Suprapubic skin (tissue), 4 donors: Measurements from ENCODE around the gene TXNDC11. TPM values are rescaled to one million over a fixed set of nuclear protein-coding genes. Genes with fewer than 3 reads are reported as not detected.

ENCODE experiments used
- DNase-seq, 2 donors: peaks; one replicate each; pipeline ENCODE4 v3.0.0-alpha.2; 2019; ENCODE audit warnings: low spot score in 2 of 2
- H3K27ac ChIP-seq: fragments of 200-600 bp; sonication (generic); one replicate; pipeline ENCODE4 v1.5.1; 2019
- H3K27me3 ChIP-seq: fragments of 200-600 bp; sonication (generic); one replicate; pipeline ENCODE4 v1.5.1; 2019
- H3K36me3 ChIP-seq: fragments of 200-600 bp; sonication (generic); one replicate; pipeline ENCODE4 v1.5.1; 2019
- H3K4me1 ChIP-seq: fragments of 200-600 bp; sonication (generic); one replicate; pipeline ENCODE4 v1.5.1; 2019
- H3K4me3 ChIP-seq: fragments of 200-600 bp; sonication (generic); one replicate; pipeline ENCODE4 v1.5.1; 2019; ENCODE audit warnings: mild to moderate bottlenecking
- H3K9me3 ChIP-seq: fragments of 200-600 bp; sonication (generic); one replicate; pipeline ENCODE4 v1.5.1; 2019
- CTCF ChIP-seq, 2 donors: fragments of 200-600 bp in 1 of 2; fragments of 450-650 bp in 1 of 2; sonication (generic) in 1 of 2; IDR thresholded peaks; one replicate each; pipeline ENCODE4 v1.5.1; 2016 to 2019; ENCODE audit warnings: antibody characterized with exemption in 2 of 2, mild to moderate bottlenecking in 1 of 2, moderate library complexity in 1 of 2
- EP300 ChIP-seq: sonication (generic); formaldehyde crosslinking; IDR thresholded peaks from one replicate; pipeline ENCODE4 v1.6.1; 2017; ENCODE audit warnings: antibody characterized with exemption
- POLR2A ChIP-seq, 2 donors: fragments of 450-650 bp; IDR thresholded peaks; one replicate each; pipeline ENCODE4 v1.6.1; 2017; ENCODE audit warnings: antibody characterized with exemption in 2 of 2, mild to moderate bottlenecking in 2 of 2, moderate library complexity in 2 of 2
- POLR2AphosphoS5 ChIP-seq, 3 donors: sonication (generic); formaldehyde crosslinking; IDR thresholded peaks; one replicate each; pipeline ENCODE4 v1.6.1; 2017; ENCODE audit warnings: antibody characterized with exemption in 3 of 3
- WGBS: methylation state at CpG from one replicate; pipeline ENCODE4 v1.1.5; 2018; 5-methylcytosine and 5-hydroxymethylcytosine counted together
- total RNA-seq, 4 donors: library from RNA; depleted of rRNA; stranded (reverse); fragments of >200 nt; gene quantifications; one replicate each; pipeline ENCODE4 v1.1.0, GENCODE V29; 2016

Gene TXNDC11
- total RNA-seq, 4 donors from 2014 or later = 31.0 to 42.2 (median 35.1) TPM

DNA sequence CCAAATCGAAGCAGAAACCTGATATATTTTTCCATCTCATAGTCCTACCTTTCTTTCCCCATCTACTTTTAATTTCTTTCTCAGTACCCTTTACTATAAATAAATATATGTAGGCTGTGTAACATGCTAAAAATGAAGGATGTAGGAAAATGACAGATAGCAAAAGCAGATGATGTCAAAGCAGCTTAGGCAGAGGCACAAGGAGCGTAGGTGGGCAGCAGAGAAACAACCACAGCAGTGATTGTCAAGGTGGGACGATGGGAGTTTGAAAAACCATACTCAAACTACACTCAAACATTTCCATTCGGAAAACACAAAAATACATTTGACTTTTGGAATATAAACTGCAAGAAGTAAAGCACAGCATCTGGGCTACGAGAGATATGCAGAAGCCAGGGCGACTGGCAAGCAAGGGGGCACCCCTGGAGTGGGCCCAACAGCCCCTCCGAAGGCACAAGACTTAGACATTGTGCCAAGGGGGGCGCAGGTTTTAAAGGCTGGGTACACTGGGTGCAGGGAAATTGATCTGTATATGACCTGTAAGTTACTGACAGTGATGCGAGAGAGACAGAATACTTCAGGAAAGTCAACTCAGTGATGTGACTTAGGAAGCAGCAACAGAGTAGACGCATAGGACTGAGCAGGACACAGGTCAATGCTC lies 43.3 kb downstream of the TXNDC11 start:
- H3K27ac ChIP-seq = no peak overlapping the region
- no peaks in the 10 kb centered on the region for H3K9me3 ChIP-seq
- no peak for TF ChIP-seq CTCF (IDR thresholded peaks at IDR 0.05)
- TF ChIP-seq POLR2AphosphoS5 (IDR thresholded peaks at IDR 0.05) = no peak
- no peak for TF ChIP-seq EP300
- TF ChIP-seq POLR2A (IDR thresholded peaks at IDR 0.05) = no peak
- peaks cover 61% of the 10 kb centered on the region for H3K36me3 ChIP-seq
- H3K27me3 ChIP-seq = no peaks in the 10 kb centered on the region
- no peak for DNase-seq
- peaks cover 5% of the 10 kb centered on the region for H3K4me1 ChIP-seq
- no peak overlapping the region for H3K4me3 ChIP-seq
- WGBS = 93% methylated on average over 10 of the region's 10 CpGs

- no peak for DNase-seq
- TF ChIP-seq EP300 (no peak), POLR2A (IDR thresholded peaks at IDR 0.05) (no peak), CTCF (IDR thresholded peaks at IDR 0.05) (no peak), POLR2AphosphoS5 (IDR thresholded peaks at IDR 0.05) (no peak)
- Histone ChIP-seq H3K4me3 (no peak overlapping the region), H3K9me3 (no peaks in the 10 kb centered on the region), H3K27me3 (no peaks in the 10 kb centered on the region), H3K4me1 (peaks cover 5% of the 10 kb centered on the region), H3K36me3 (peaks cover 57% of the 10 kb centered on the region), H3K27ac (no peak overlapping the region)
- WGBS = 60% methylated on average over 7 of the region's 7 CpGs
These were observed 44.4 kb downstream of the TXNDC11 start for GRCh38 chr16:11698271-11698689.

- Histone ChIP-seq H3K9me3 (no peaks in the 10 kb centered on the region), H3K36me3 (peaks cover 56% of the 10 kb centered on the region), H3K4me3 (no peak overlapping the region), H3K4me1 (peaks cover 5% of the 10 kb centered on the region), H3K27ac (no peak overlapping the region), H3K27me3 (no peaks in the 10 kb centered on the region)
- DNase-seq = no peak
- no peak for TF ChIP-seq POLR2A (IDR thresholded peaks at IDR 0.05)
- no peak for TF ChIP-seq CTCF (IDR thresholded peaks at IDR 0.05)
- no peak for TF ChIP-seq POLR2AphosphoS5 (IDR thresholded peaks at IDR 0.05)
- TF ChIP-seq EP300 = no peak
- WGBS = 86% methylated on average over 10 of the region's 12 CpGs
These were observed 45.3 kb downstream of the TXNDC11 start for GRCh38 chr16:11697319-11697718.

GRCh38 chr16:11696266-11697012 lies 46.2 kb downstream of the TXNDC11 start:
- Histone ChIP-seq H3K9me3 (no peaks in the 10 kb centered on the region), H3K4me1 (peaks cover 5% of the 10 kb centered on the region), H3K27ac (no peak overlapping the region), H3K27me3 (no peaks in the 10 kb centered on the region), H3K36me3 (peaks cover 65% of the 10 kb centered on the region), H3K4me3 (no peak overlapping the region)
- no peak for TF ChIP-seq EP300
- no peak for TF ChIP-seq POLR2A (IDR thresholded peaks at IDR 0.05)
- no peak for TF ChIP-seq POLR2AphosphoS5 (IDR thresholded peaks at IDR 0.05)
- TF ChIP-seq CTCF (IDR thresholded peaks at IDR 0.05) = no peak
- DNase-seq = no peak
- WGBS = 89% methylated on average over 12 of the region's 12 CpGs

DNA sequence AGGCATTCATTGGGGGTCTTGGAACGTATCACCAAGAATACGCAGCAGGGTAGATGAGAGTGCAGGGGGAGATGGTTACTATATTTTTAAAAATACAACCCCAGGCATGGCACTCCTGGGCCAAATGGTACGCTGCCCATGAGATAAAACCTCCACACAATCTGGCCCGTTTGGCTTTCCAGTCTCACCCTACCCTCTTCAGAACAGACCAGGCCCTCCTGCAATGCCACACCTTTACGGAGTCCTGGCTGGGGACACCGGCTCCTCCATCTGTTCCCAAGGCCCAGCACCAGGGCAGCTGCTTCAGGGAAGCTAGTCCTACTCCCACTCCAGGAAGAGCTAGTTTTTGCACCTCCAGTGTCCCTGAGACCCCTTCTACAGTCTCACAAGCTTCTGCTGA lies 50.0 kb downstream of the TXNDC11 start:
- no peak for DNase-seq
- peaks cover 67% of the 10 kb centered on the region for H3K36me3 ChIP-seq
- 90% methylated on average over 6 of the region's 6 CpGs for WGBS

More for the DNA sequence above, 50.0 kb downstream of the TXNDC11 start:
- no peaks in the 10 kb centered on the region for H3K9me3 ChIP-seq
- H3K4me1 ChIP-seq = peaks cover 8% of the 10 kb centered on the region
- no peak overlapping the region for H3K4me3 ChIP-seq
- H3K27ac ChIP-seq = no peak overlapping the region
- TF ChIP-seq CTCF (IDR thresholded peaks at IDR 0.05) (no peak), POLR2AphosphoS5 (IDR thresholded peaks at IDR 0.05) (no peak), EP300 (no peak), POLR2A (IDR thresholded peaks at IDR 0.05) (no peak)
- H3K27me3 ChIP-seq = no peaks in the 10 kb centered on the region
